H1 (cell line): ENCODE data around the gene MEP1B. TPM values are rescaled to one million over a fixed set of nuclear protein-coding genes. Genes with fewer than 3 reads are reported as not detected.

Experiments
- CTCF ChIA-PET: fragments of 300-600 bp; sonication (Branson Sonifier 250); formaldehyde crosslinking; loops from one replicate; lab custom pipeline; 2021; ENCODE audit not compliant: partially characterized antibody; lab: Charles Lee
- POLR2A ChIA-PET: fragments of 300-600 bp; sonication (Branson Sonifier 250); formaldehyde crosslinking; loops from one replicate; lab custom pipeline; 2021; ENCODE audit warnings: inconsistent platforms; ENCODE audit not compliant: partially characterized antibody; lab: Charles Lee
- DNase-seq, 2 experiments: peaks; one replicate each; pipeline versions ENCODE4 v3.0.0 to v3.0.0-alpha.2; 2010 to 2022; ENCODE audit warnings: low spot score in 2 of 2, low read depth in 1 of 2, mixed read lengths in 1 of 2
- FAIRE-seq: peaks from 2 replicates; lab custom pipeline; 2011; peaks lifted over from hg19 to GRCh38; lab: Jason Lieb, UNC
- H2AFZ ChIP-seq: 2 replicates; pipeline ENCODE4 v1.8.1; 2012; ENCODE audit warnings: low read length, inconsistent platforms
- H2AK5ac ChIP-seq: 2 replicates; pipeline ENCODE4 v1.6.1; 2013; ENCODE audit warnings: low read depth, low read length
- H2BK120ac ChIP-seq: replicated peaks from 2 replicates; pipeline ENCODE3; 2013; ENCODE audit warnings: low read depth, low read length, inconsistent platforms
- H2BK12ac ChIP-seq: 2 replicates; pipeline ENCODE4 v1.6.1; 2013; ENCODE audit warnings: low read depth, low read length
- H2BK15ac ChIP-seq: 2 replicates; pipeline ENCODE4 v1.6.1; 2013; ENCODE audit warnings: low read length
- H2BK20ac ChIP-seq: 2 replicates; pipeline ENCODE4 v1.6.1; 2013; ENCODE audit warnings: low read length
- H2BK5ac ChIP-seq: 2 replicates; pipeline ENCODE4 v1.6.1; 2013; ENCODE audit warnings: low read depth, low read length
- H3K14ac ChIP-seq: 2 replicates; pipeline ENCODE4 v1.6.1; 2013; ENCODE audit warnings: inconsistent platforms; ENCODE audit not compliant: insufficient read length
- H3K18ac ChIP-seq: 2 replicates; pipeline ENCODE4 v1.6.1; 2013; ENCODE audit warnings: low read length; ENCODE audit errors: extremely low read depth
- H3K23ac ChIP-seq: 2 replicates; pipeline ENCODE4 v1.6.1; 2013; ENCODE audit warnings: inconsistent platforms; ENCODE audit not compliant: insufficient read length
- H3K23me2 ChIP-seq: 2 replicates; pipeline ENCODE4 v1.6.1; 2013; ENCODE audit warnings: low read depth, low read length
- H3K27ac ChIP-seq: 2 replicates; pipeline ENCODE4 v1.6.1; 2011; ENCODE audit warnings: low read depth, low read length, inconsistent platforms
- H3K27me3 ChIP-seq, 4 experiments: replicated peaks in 1 of 4; 1 replicate in 1 of 4; 2 replicates in 3 of 4; pipeline versions ENCODE4 v1.6.1 to v1.8.1; 2011 to 2013; ENCODE audit warnings: low read length in 3 of 4, mild to moderate bottlenecking in 3 of 4, inconsistent platforms in 2 of 4, mixed read lengths in 2 of 4, moderate library complexity in 1 of 4; ENCODE audit not compliant: control insufficient read depth in 3 of 4, insufficient read depth in 3 of 4; ENCODE audit errors: extremely low read depth in 1 of 4
- H3K36me3 ChIP-seq, 4 experiments: 2 replicates each; pipeline versions ENCODE4 v1.6.1 to v1.8.1; 2011 to 2013; ENCODE audit warnings: mild to moderate bottlenecking in 4 of 4, low read length in 3 of 4, moderate library complexity in 2 of 4, control low read depth in 1 of 4, inconsistent platforms in 1 of 4; ENCODE audit not compliant: insufficient read depth in 4 of 4, control insufficient read depth in 2 of 4
- H3K4ac ChIP-seq: replicated peaks from 2 replicates; pipeline ENCODE3; 2013; ENCODE audit warnings: low read length, low read depth, mixed read lengths, inconsistent platforms; ENCODE audit not compliant: insufficient read length
- H3K4me1 ChIP-seq, 4 experiments: replicated peaks in 1 of 4; 1 replicate in 1 of 4; 2 replicates in 3 of 4; pipeline versions ENCODE4 v1.6.1 to v1.8.1; 2011 to 2013; ENCODE audit warnings: low read length in 3 of 4, inconsistent platforms in 2 of 4, mixed read lengths in 1 of 4; ENCODE audit not compliant: insufficient read depth in 4 of 4, control insufficient read depth in 3 of 4
- H3K4me2 ChIP-seq, 2 experiments: 2 replicates each; pipeline versions ENCODE4 v1.6.1 to v1.8.1; 2011 to 2013; ENCODE audit warnings: low read depth in 2 of 2, low read length in 2 of 2, control low read depth in 1 of 2, inconsistent platforms in 1 of 2, mild to moderate bottlenecking in 1 of 2; ENCODE audit not compliant: insufficient read depth in 1 of 2
- H3K4me3 ChIP-seq, 4 experiments: fragments of 200-600, 300-600 bp in 1 of 4; sonication (generic), shearing (Covaris generic), sonication (Bioruptor Twin) in 1 of 4; 2 replicates each; pipeline versions ENCODE4 v1.5.1 to v1.8.1; 2011 to 2016; ENCODE audit warnings: low read length in 4 of 4, low read depth in 3 of 4, control low read depth in 2 of 4, inconsistent platforms in 2 of 4, mild to moderate bottlenecking in 2 of 4, mixed read lengths in 1 of 4, moderate library complexity in 1 of 4; ENCODE audit not compliant: insufficient read depth in 2 of 4; ENCODE audit errors: extremely low read depth in 1 of 4
- H3K56ac ChIP-seq: replicated peaks from 2 replicates; pipeline ENCODE3; 2013; ENCODE audit warnings: low read depth, mild to moderate bottlenecking, mixed read lengths, low read length, inconsistent platforms; ENCODE audit not compliant: insufficient read length
- H3K79me1 ChIP-seq: 2 replicates; pipeline ENCODE4 v1.6.1; 2013; ENCODE audit warnings: low read depth, low read length, control low read depth
- H3K79me2 ChIP-seq, 2 experiments: 2 replicates each; pipeline versions ENCODE4 v1.6.1 to v1.8.1; 2012 to 2013; ENCODE audit warnings: low read length in 2 of 2, mild to moderate bottlenecking in 2 of 2, inconsistent platforms in 1 of 2; ENCODE audit not compliant: insufficient read depth in 2 of 2, control insufficient read depth in 1 of 2
- H3K9ac ChIP-seq, 4 experiments: replicated peaks in 1 of 4; 1 replicate in 1 of 4; 2 replicates in 3 of 4; pipeline versions ENCODE4 v1.6.1 to v1.8.1; 2011 to 2013; ENCODE audit warnings: low read depth in 3 of 4, low read length in 3 of 4, control low read depth in 2 of 4, mild to moderate bottlenecking in 2 of 4, moderate library complexity in 2 of 4, inconsistent platforms in 1 of 4; ENCODE audit errors: extremely low read depth in 1 of 4
- H3K9me3 ChIP-seq, 2 experiments: 2 replicates each; pipeline versions ENCODE4 v1.6.1 to v1.8.1; 2012 to 2013; ENCODE audit warnings: mild to moderate bottlenecking in 2 of 2, moderate library complexity in 2 of 2, control low read depth in 1 of 2, inconsistent platforms in 1 of 2, low read depth in 1 of 2, low read length in 1 of 2, mixed read lengths in 1 of 2; ENCODE audit not compliant: insufficient read depth in 2 of 2
- H4K20me1 ChIP-seq, 2 experiments: replicated peaks in 1 of 2; 2 replicates each; pipeline versions ENCODE3 to v1.8.1; 2011 to 2013; ENCODE audit warnings: inconsistent platforms in 2 of 2, low read length in 2 of 2, mild to moderate bottlenecking in 1 of 2; ENCODE audit not compliant: insufficient read depth in 2 of 2, control insufficient read depth in 1 of 2
- H4K5ac ChIP-seq: 2 replicates; pipeline ENCODE4 v1.6.1; 2013; ENCODE audit warnings: low read length, low read depth, mixed read lengths, inconsistent platforms; ENCODE audit not compliant: insufficient read length
- H4K8ac ChIP-seq: 2 replicates; pipeline ENCODE4 v1.8.0; 2013; ENCODE audit warnings: mild to moderate bottlenecking, moderate library complexity, low read length, inconsistent platforms; ENCODE audit not compliant: insufficient read depth; ENCODE audit errors: extremely low read depth
- H4K91ac ChIP-seq: replicated peaks from 2 replicates; pipeline ENCODE3; 2013; ENCODE audit warnings: low read length, mixed read lengths, inconsistent platforms; ENCODE audit not compliant: insufficient read length
- CTBP2 ChIP-seq: IDR thresholded peaks from 2 replicates; pipeline ENCODE4 v1.7.0; 2011; ENCODE audit warnings: borderline replicate concordance, mild to moderate bottlenecking, moderate library complexity, mixed read lengths, low read length; ENCODE audit not compliant: insufficient read depth, insufficient read length
- E2F6 ChIP-seq: IDR thresholded peaks from 2 replicates; pipeline ENCODE4 v1.6.1; 2012; ENCODE audit warnings: inconsistent platforms
- KDM5A ChIP-seq: fragments of 200-600 bp; IDR thresholded peaks from 2 replicates; pipeline ENCODE4 v1.7.1; 2012; ENCODE audit warnings: mild to moderate bottlenecking, low read length, inconsistent platforms, mixed read lengths
- SP1 ChIP-seq: IDR thresholded peaks from 2 replicates; pipeline ENCODE4 v1.6.1; 2011; ENCODE audit warnings: low read depth, low read length
- WGBS, 2 experiments: shearing (Covaris generic) in 1 of 2; methylation state at CpG; one replicate each; pipeline versions ENCODE4 v1.1.6 to v1.1.7; 2013 to 2015; ENCODE audit warnings: low lambda C conversion rate in 2 of 2, mixed read lengths in 2 of 2, inconsistent platforms in 1 of 2, low coverage in 1 of 2, missing lambda C conversion rate in 1 of 2; ENCODE audit not compliant: insufficient replicate concordance in 2 of 2, insufficient coverage in 1 of 2, insufficient read length in 1 of 2; ENCODE audit errors: extremely low coverage in 1 of 2, missing lambda C conversion rate in 1 of 2; 5-methylcytosine and 5-hydroxymethylcytosine counted together
- polyA plus RNA-seq, 7 experiments: library from polyadenylated mRNA; depleted of rRNA in 3 of 7; stranded (reverse) in 5 of 7; unstranded in 2 of 7; fragments of >200 nt in 5 of 7; fragments of 200-250 nt in 2 of 7; gene quantifications; 1 replicate in 5 of 7; 2 replicates in 1 of 7; 4 replicates in 1 of 7; pipeline versions ENCODE4 v1.2.1 to v1.2.3, GENCODE V29; 2011 to 2013; ENCODE audit warnings: missing spikeins in 2 of 7, mixed read lengths in 2 of 7
- total RNA-seq: library from RNA; stranded (reverse); fragmentation: NEBNext Ultra II Directional; extraction: Animal tissue kit (Norgen Biotek cat#: 25700); gene quantifications from 2 replicates; pipeline ENCODE4 v1.2.1, GENCODE V29; 2021

Gene MEP1B
- total and polyA plus RNA-seq, 2 of the 8 experiments (the other 6 are each of a cell fraction or from before 2014, with no cell fraction given) = not detected

GRCh38 chr18:32262092-32262491 lies 72.3 kb downstream of the MEP1B start:
- 76% methylated on average over 1 of the region's 1 CpG; no CpG with 5 or more reads in 1 of the 2 experiments for WGBS, 2 experiments

More at GRCh38 chr18:32262092-32262491, 72.3 kb downstream of the MEP1B start:
- no peaks in the 10 kb centered on the region; a peak in 1 of 7 replicates for H3K27me3 ChIP-seq
- no peak overlapping the region for H3K56ac ChIP-seq
- no peak overlapping the region for H4K5ac ChIP-seq
- no peak overlapping the region for H2BK15ac ChIP-seq
- no peak overlapping the region for H3K27ac ChIP-seq
- no peak overlapping the region for H3K14ac ChIP-seq
- H3K4me3 ChIP-seq = no peak overlapping the region
- no peak for TF ChIP-seq CTBP2
- TF ChIP-seq KDM5A = no peak
- no peak for TF ChIP-seq SP1
- TF ChIP-seq E2F6 = no peak
- TF ChIP-seq, all 59 proteins: peak for 0
- Histone ChIP-seq H2BK5ac (no peak overlapping the region), H3K23ac (no peak overlapping the region), H3K9me3 (no peaks in the 10 kb centered on the region), H2BK12ac (no peak overlapping the region), H2BK120ac (no peak overlapping the region), H3K4ac (no peak overlapping the region), H3K79me1 (no peaks in the 10 kb centered on the region), H3K4me2 (no peak overlapping the region), H3K4me1 (no peaks in the 10 kb centered on the region), H3K36me3 (no peaks in the 10 kb centered on the region), H3K18ac (no peak overlapping the region), H3K23me2 (no peaks in the 10 kb centered on the region), H3K9ac (no peak overlapping the region), H2BK20ac (no peak overlapping the region), H4K8ac (no peak overlapping the region), H3K79me2 (no peaks in the 10 kb centered on the region), H2AFZ (no peak overlapping the region), H2AK5ac (no peak overlapping the region), H4K20me1 (no peaks in the 10 kb centered on the region), H4K91ac (no peak overlapping the region)
- DNase-seq (no peak), FAIRE-seq (no peak)
- ChIA-PET POLR2A (no interaction called here), CTCF (interaction anchor here (0.9 to 3.1 kb wide), 5 partner anchors 9 to 105 kb away, joined by 3 to 49 read pairs (median 5); no protein-coding TSS in a partner anchor)
